ENCODE results near the gene ZCCHC2.

The ZCCHC2 gene

GRCh38 chr18:62610351-62610700, 87.5 kb downstream of the ZCCHC2 start:
- no peak for DNase-seq (ENCODE audit: low read depth)

GRCh38 chr18:62610701-62611411, 88.0 kb downstream of the ZCCHC2 start:
- DNase-seq (ENCODE audit: low read depth) = no peak

GRCh38 chr18:62611453-62612288, 88.8 kb downstream of the ZCCHC2 start:
- DNase-seq (ENCODE audit: low read depth) = no peak

- DNase-seq (ENCODE audit: low read depth) = no peak
Observed at GRCh38 chr18:62612289-62612645, 89.4 kb downstream of the ZCCHC2 start.

- DNase-seq (ENCODE audit: low read depth) = no peak
Observed at GRCh38 chr18:62612776-62613175, 90.0 kb downstream of the ZCCHC2 start.

- DNase-seq (ENCODE audit: low read depth) = no peak
Observed at GRCh38 chr18:62614494-62614893, 91.7 kb downstream of the ZCCHC2 start.

- no peak for DNase-seq (ENCODE audit: low read depth)
Observed at GRCh38 chr18:62616331-62616805, 93.5 kb downstream of the ZCCHC2 start.

GRCh38 chr18:62617793-62618591, 95.2 kb downstream of the ZCCHC2 start:
- DNase-seq (ENCODE audit: low read depth) = no peak

GRCh38 chr18:62618735-62619134, 95.9 kb downstream of the ZCCHC2 start:
- no peak for DNase-seq (ENCODE audit: low read depth)

GRCh38 chr18:62621546-62621945, 98.7 kb downstream of the ZCCHC2 start:
- peak; percentile 46 for DNase-seq (ENCODE audit: low read depth)

GRCh38 chr18:62625019-62625418, 102.2 kb downstream of the ZCCHC2 start:
- DNase-seq (ENCODE audit: low read depth) = no peak
